GM10248 (cell line): ENCODE measurements around the gene MYH16.

Experiments
- CTCF ChIA-PET: fragments of 300-600 bp; sonication (Branson Sonifier 250); formaldehyde crosslinking; extraction: SDS; loops from one replicate; lab custom pipeline; 2021; ENCODE audit warnings: antibody characterized with exemption; lab: Yijun Ruan, JAX
- POLR2A ChIA-PET: fragments of 350-650 bp; sonication (Branson Sonifier 250); formaldehyde crosslinking; extraction: SDS; loops from one replicate; lab custom pipeline; 2020; ENCODE audit warnings: antibody characterized with exemption; lab: Yijun Ruan, JAX
- DNase-seq: peaks from one replicate; pipeline ENCODE4 v3.0.0; 2012; ENCODE audit errors: extremely low spot score
- TF ChIP-seq, protein P1 (sequence below): IDR thresholded peaks from 2 replicates; pipeline ENCODE4 v1.5.1; 2012; ENCODE audit warnings: mild to moderate bottlenecking, low read depth; ENCODE audit errors: extremely low read depth, missing control alignments, control extremely low read depth

Gene MYH16

DNA sequence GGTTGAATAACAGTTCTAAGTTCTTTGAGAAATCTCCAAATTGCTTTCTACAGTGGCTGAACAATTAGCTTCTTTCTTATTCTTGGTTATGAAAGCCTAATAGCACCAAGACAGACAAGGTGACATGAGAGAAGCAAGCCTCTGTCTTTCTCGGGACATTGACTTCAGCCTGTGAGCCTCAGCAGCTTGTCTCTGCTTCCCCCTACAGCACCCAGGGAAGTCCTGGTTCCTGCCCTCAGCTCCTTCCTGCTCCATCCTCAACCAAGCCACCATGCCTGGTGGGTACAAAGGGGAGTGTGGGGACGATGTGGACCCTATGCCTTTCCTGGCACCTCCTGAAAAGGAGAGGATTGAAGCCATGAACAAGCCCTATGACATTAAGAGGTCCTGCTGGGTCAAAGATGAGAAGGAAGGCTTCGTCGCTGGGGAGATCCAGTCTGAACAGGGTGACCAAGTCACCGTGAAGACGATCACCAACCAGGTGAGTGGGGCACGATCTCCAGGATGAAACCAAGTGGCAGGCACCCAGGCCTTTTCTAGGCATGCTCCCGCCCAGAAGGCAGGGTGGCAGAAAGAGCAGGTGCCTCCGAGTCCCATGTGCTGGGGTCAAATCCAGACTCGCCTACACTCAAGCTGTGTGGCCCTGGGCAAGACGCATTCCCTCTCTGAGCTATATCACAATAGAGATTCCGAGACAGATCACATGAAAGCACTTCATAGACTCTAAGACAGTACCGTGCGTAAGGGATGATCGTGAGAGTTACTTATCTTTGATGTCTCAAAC is 33.9 kb upstream of the MYH16 start:
- ChIA-PET POLR2A (no interaction called here), CTCF (interaction anchor here (1.6 kb wide), 1 partner anchor 31 kb away, joined by 3 read pairs; no protein-coding TSS in a partner anchor)
- DNase-seq, result no peak
- TF ChIP-seq, protein P1, sequence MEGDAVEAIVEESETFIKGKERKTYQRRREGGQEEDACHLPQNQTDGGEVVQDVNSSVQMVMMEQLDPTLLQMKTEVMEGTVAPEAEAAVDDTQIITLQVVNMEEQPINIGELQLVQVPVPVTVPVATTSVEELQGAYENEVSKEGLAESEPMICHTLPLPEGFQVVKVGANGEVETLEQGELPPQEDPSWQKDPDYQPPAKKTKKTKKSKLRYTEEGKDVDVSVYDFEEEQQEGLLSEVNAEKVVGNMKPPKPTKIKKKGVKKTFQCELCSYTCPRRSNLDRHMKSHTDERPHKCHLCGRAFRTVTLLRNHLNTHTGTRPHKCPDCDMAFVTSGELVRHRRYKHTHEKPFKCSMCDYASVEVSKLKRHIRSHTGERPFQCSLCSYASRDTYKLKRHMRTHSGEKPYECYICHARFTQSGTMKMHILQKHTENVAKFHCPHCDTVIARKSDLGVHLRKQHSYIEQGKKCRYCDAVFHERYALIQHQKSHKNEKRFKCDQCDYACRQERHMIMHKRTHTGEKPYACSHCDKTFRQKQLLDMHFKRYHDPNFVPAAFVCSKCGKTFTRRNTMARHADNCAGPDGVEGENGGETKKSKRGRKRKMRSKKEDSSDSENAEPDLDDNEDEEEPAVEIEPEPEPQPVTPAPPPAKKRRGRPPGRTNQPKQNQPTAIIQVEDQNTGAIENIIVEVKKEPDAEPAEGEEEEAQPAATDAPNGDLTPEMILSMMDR, result no peak

DNA sequence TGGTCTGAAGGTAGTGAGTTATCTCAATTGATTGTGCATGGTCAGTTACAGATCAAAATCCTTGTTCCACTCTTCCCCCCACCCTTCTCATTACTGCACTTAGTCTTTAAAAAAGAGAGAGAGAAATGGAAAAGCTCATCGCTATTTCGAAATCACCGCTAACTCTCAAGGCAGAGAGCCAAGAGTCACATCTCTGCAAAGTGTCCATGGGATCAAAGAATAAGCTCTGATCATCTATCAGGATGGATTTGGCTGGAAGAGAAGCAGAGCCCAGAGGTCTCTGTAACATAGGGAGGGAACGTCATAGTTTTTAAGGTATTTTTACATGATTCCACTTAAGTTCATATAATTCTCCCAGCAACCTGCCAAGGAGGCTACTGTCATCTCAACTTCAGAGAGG is 30.0 kb upstream of the MYH16 start:
- POLR2A ChIA-PET, result no interaction called here
- DNase-seq, result no peak

DNA sequence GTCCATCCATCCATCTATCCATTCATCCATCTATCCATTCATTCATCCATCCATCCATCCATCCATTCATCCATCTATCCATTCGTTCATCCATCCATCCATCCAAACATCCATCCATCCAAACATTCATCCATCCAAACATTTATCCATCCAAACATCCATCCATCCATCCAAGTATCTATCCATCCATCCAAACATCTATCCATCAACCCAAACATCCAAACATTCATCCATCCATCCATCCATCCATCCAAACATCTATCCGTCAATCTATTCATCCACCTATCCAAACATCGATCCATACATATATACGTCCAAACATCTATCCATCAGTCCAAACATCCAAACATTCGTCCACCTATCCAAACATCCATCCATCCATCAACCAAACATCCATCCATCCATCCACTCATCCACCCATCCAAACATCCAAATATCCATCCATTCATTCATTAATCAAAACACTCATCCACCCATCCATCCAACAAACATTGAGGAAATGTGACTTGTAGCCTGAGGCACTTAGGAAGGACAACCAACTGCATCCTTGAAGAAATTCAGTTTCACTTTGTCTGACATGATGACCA is 28.8 kb upstream of the MYH16 start:
- ChIA-PET POLR2A (no interaction called here), CTCF (no interaction called here)
- TF ChIP-seq, protein P1, result no peak
- no peak for DNase-seq

More for the DNA sequence above, 30.0 kb upstream of the MYH16 start:
- CTCF ChIA-PET, result no interaction called here
- TF ChIP-seq, protein P1, result no peak

DNA sequence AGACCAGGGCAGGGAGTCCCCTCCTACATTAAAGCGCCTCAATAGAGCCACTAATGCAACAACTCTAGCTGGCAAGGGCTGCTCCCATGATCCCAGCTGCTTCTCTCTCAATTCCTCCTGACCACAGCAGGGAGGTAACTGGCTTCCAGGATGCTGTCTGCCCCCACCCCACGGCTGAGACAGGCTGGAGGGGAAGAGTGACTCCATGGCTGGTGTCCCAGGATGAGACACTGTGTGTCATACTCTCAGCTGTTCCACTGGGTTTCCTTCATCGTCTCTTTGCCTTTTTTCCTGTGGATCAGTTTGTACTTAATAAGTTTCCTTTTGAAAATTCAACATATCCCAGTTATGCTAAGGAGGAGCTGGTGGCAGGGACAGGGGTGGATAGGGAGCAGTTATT is 27.7 kb upstream of the MYH16 start:
- TF ChIP-seq, protein P1, result no peak
- POLR2A ChIA-PET, result no interaction called here
- DNase-seq, result no peak
- CTCF ChIA-PET, result no interaction called here

DNA sequence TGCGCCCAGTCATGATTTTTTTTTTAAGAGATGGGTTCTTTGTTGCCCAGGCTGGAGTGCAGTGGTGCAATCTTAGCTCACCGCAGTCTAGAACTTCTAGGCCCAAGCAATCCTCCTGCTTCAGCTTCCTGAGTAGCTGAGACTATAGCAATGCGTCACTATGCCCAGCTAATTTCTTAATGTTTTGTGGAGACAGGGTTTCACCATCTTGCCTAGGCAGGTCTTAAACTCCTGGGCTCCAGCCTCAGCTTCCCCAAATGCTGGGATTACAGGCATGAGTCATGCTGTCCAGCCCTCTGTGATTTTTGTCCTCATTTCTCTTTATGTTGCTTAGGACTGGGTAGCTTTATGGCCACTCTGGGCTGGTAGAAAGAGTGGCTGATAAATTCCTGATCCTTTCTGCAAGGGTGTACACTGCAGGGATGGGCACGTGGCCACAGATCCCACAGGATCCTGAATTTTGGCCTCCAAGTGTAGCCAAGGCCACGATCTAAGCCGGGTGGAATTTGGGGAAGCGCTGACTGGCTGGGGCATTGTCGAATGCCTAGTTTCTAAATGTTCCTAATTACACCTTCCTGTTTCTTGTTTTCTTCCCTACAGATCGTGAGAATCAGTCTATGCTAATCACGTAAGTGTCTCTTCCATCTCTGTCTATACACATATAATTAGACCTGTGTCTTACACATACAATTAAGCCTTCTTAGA is 24.1 kb upstream of the MYH16 start:
- no peak for DNase-seq
- POLR2A ChIA-PET, result no interaction called here
- CTCF ChIA-PET, result no interaction called here
- TF ChIP-seq, protein P1, result no peak

DNA sequence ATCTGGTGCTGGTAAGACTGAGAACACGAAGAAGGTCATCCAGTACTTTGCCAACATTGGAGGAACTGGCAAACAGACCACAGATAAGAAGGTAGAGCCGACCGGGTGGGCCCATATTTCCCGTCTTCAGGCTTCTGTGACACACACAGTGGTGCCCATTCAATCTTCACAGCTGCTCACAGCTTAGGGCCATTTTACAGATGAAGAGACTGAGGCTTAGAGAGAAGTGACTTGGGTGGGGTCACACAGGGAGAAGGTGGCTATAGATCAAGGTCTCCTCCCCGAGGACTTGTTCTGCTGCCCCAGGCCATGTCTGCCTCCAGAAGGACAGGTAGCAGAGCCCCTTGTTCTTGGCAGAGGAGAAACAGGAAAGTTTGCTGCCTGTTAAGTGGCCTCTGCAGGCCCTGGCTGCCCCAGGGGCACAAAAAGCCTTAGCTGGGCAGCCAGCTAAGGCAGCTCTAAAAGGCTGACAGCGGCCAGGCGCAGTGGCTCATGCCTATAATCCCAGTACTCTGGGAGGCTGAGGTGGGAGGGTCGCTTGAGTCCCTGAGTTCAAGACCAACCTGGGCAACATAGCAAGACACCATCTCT is 22.6 kb upstream of the MYH16 start:
- CTCF ChIA-PET, result no interaction called here
- POLR2A ChIA-PET, result no interaction called here
- TF ChIP-seq, protein P1, result no peak
- DNase-seq, result no peak
